HepG2 (cell line): ENCODE results near the gene TGM2. TPM values are rescaled to one million over a fixed set of nuclear protein-coding genes. Genes with fewer than 3 reads are reported as not detected.
A peak's percentile ranks its signal among the peaks of the same experiment; 100 is the strongest.

Experiments
- BCL6 ChIP-seq: IDR thresholded peaks from 2 replicates; pipeline ENCODE4 v1.6.1; 2016; ENCODE audit warnings: missing genetic modification reagents, missing compliant biosample characterization
- FOXK1 ChIP-seq: sonication (generic); formaldehyde crosslinking; IDR thresholded peaks from 2 replicates; pipeline ENCODE4 v1.4.0; 2020; ENCODE audit warnings: low read depth, missing genetic modification reagents, borderline replicate concordance
- RARA ChIP-seq: IDR thresholded peaks from 2 replicates; pipeline ENCODE4 v1.6.1; 2016; ENCODE audit warnings: missing genetic modification reagents, missing compliant biosample characterization
- SAP130 ChIP-seq: IDR thresholded peaks from 2 replicates; pipeline ENCODE4 v1.6.1; 2016; ENCODE audit warnings: low read depth
- SATB2 ChIP-seq: sonication (generic); formaldehyde crosslinking; IDR thresholded peaks from 2 replicates; pipeline ENCODE4 v1.5.0; 2020; ENCODE audit warnings: missing genetic modification reagents
- SMC3 ChIP-seq: IDR thresholded peaks from 2 replicates; pipeline ENCODE4 v1.6.1; 2011; ENCODE audit warnings: low read length, improper control_type of control experiment
- SOX5 ChIP-seq: IDR thresholded peaks from 2 replicates; pipeline ENCODE4 v1.6.1; 2016; ENCODE audit warnings: borderline replicate concordance
- SRF ChIP-seq: IDR thresholded peaks from 2 replicates; pipeline ENCODE4 v1.6.1; 2011; ENCODE audit warnings: mild to moderate bottlenecking, low read depth, low read length, moderate library complexity
- TEAD3 ChIP-seq: optimal IDR thresholded peaks from 2 replicates; pipeline ENCODE3; 2016; ENCODE audit warnings: borderline replicate concordance
- U2AF1 ChIP-seq: fragments of 200-400 bp; formaldehyde crosslinking; optimal IDR thresholded peaks from 2 replicates; pipeline ENCODE3; 2017; ENCODE audit warnings: mild to moderate bottlenecking, low read depth, low read length
- ZNF12 ChIP-seq: sonication (generic); formaldehyde crosslinking; IDR thresholded peaks from 2 replicates; pipeline ENCODE4 v1.5.0; 2020; ENCODE audit warnings: missing genetic modification reagents
- ZNF44 ChIP-seq: sonication (generic); formaldehyde crosslinking; IDR thresholded peaks from 2 replicates; pipeline ENCODE4 v1.5.1; 2020; ENCODE audit warnings: mild to moderate bottlenecking, missing genetic modification reagents
- ZNF709 ChIP-seq: sonication (generic); formaldehyde crosslinking; IDR thresholded peaks from 2 replicates; pipeline ENCODE4 v1.5.0; 2020; ENCODE audit warnings: mild to moderate bottlenecking, missing genetic modification reagents
- polyA plus RNA-seq, 8 experiments: library from polyadenylated mRNA; depleted of rRNA in 3 of 8; stranded (reverse) in 7 of 8; unstranded in 1 of 8; fragments of >200 nt; fragmentation: Illumina TruSeq in 4 of 8; extraction: Trizol in 4 of 8; gene quantifications; 2 replicates each; pipeline versions ENCODE4 v1.2.1 to v1.2.3, GENCODE V29; 2011 to 2016; ENCODE audit warnings: low read depth in 4 of 8, missing spikeins in 1 of 8, mixed read lengths in 1 of 8; ENCODE audit not compliant: insufficient read depth in 1 of 8
- total RNA-seq, 5 experiments: library from RNA; depleted of rRNA; stranded (reverse); fragments of >200 nt; fragmentation: Illumina TruSeq; extraction: Trizol; gene quantifications; 2 replicates each; pipeline ENCODE4 v1.2.3, GENCODE V29; 2016; ENCODE audit warnings: low read depth in 1 of 5
- TF ChIP-seq, protein P1 (sequence below): IDR thresholded peaks from 2 replicates; pipeline ENCODE4 v1.6.1; 2016; ENCODE audit warnings: low read depth, missing genetic modification reagents, missing compliant biosample characterization
- TF ChIP-seq, protein P2 (sequence below): IDR thresholded peaks from 2 replicates; pipeline ENCODE4 v1.4.0; 2020; ENCODE audit warnings: mild to moderate bottlenecking, missing genetic modification reagents
- TF ChIP-seq, protein P3 (sequence below): sonication (generic); formaldehyde crosslinking; IDR thresholded peaks from 2 replicates; pipeline ENCODE4 v1.5.1; 2020; ENCODE audit warnings: missing genetic modification reagents, mild to moderate bottlenecking, borderline replicate concordance
- TF ChIP-seq, protein P4 (sequence below): sonication (generic); formaldehyde crosslinking; IDR thresholded peaks from 2 replicates; pipeline ENCODE4 v1.9.0; 2021; ENCODE audit warnings: missing genetic modification reagents, mild to moderate bottlenecking, borderline replicate concordance

The TGM2 gene
- total and polyA plus RNA-seq, 2 of the 13 experiments (the other 11 are each of a cell fraction or from before 2014, with no cell fraction given): 4.2 to 46.4 TPM

DNA sequence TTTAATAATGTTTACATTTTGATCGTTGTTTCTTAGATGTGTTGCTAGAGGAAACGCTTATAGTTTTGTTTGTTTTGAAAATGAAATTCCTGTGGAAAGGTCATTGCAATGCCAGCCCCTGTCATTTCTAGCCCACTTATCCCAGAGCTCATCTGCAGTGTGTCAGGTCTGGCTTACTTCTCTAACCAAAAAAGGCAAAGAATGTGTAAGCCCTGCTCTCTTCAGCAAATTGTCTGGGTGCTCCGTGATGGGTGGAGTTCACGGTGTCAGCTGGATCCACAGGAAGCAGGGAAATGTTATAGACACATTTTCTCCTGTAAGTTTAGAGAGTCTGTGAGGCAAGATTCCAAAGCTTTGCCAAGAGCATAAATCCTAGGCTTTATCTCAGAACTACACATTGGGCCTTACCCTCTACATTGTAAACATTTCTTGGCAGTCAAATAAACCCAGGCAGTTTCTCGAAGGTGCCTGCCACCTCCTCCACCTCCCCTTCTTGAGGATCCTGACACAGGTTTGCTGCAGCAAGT is 80.6 kb downstream of the TGM2 start (continued):
- TF ChIP-seq, protein P1, sequence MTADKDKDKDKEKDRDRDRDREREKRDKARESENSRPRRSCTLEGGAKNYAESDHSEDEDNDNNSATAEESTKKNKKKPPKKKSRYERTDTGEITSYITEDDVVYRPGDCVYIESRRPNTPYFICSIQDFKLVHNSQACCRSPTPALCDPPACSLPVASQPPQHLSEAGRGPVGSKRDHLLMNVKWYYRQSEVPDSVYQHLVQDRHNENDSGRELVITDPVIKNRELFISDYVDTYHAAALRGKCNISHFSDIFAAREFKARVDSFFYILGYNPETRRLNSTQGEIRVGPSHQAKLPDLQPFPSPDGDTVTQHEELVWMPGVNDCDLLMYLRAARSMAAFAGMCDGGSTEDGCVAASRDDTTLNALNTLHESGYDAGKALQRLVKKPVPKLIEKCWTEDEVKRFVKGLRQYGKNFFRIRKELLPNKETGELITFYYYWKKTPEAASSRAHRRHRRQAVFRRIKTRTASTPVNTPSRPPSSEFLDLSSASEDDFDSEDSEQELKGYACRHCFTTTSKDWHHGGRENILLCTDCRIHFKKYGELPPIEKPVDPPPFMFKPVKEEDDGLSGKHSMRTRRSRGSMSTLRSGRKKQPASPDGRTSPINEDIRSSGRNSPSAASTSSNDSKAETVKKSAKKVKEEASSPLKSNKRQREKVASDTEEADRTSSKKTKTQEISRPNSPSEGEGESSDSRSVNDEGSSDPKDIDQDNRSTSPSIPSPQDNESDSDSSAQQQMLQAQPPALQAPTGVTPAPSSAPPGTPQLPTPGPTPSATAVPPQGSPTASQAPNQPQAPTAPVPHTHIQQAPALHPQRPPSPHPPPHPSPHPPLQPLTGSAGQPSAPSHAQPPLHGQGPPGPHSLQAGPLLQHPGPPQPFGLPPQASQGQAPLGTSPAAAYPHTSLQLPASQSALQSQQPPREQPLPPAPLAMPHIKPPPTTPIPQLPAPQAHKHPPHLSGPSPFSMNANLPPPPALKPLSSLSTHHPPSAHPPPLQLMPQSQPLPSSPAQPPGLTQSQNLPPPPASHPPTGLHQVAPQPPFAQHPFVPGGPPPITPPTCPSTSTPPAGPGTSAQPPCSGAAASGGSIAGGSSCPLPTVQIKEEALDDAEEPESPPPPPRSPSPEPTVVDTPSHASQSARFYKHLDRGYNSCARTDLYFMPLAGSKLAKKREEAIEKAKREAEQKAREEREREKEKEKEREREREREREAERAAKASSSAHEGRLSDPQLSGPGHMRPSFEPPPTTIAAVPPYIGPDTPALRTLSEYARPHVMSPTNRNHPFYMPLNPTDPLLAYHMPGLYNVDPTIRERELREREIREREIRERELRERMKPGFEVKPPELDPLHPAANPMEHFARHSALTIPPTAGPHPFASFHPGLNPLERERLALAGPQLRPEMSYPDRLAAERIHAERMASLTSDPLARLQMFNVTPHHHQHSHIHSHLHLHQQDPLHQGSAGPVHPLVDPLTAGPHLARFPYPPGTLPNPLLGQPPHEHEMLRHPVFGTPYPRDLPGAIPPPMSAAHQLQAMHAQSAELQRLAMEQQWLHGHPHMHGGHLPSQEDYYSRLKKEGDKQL (CRISPR knock-in tag): no peak
- TF ChIP-seq, protein P2, sequence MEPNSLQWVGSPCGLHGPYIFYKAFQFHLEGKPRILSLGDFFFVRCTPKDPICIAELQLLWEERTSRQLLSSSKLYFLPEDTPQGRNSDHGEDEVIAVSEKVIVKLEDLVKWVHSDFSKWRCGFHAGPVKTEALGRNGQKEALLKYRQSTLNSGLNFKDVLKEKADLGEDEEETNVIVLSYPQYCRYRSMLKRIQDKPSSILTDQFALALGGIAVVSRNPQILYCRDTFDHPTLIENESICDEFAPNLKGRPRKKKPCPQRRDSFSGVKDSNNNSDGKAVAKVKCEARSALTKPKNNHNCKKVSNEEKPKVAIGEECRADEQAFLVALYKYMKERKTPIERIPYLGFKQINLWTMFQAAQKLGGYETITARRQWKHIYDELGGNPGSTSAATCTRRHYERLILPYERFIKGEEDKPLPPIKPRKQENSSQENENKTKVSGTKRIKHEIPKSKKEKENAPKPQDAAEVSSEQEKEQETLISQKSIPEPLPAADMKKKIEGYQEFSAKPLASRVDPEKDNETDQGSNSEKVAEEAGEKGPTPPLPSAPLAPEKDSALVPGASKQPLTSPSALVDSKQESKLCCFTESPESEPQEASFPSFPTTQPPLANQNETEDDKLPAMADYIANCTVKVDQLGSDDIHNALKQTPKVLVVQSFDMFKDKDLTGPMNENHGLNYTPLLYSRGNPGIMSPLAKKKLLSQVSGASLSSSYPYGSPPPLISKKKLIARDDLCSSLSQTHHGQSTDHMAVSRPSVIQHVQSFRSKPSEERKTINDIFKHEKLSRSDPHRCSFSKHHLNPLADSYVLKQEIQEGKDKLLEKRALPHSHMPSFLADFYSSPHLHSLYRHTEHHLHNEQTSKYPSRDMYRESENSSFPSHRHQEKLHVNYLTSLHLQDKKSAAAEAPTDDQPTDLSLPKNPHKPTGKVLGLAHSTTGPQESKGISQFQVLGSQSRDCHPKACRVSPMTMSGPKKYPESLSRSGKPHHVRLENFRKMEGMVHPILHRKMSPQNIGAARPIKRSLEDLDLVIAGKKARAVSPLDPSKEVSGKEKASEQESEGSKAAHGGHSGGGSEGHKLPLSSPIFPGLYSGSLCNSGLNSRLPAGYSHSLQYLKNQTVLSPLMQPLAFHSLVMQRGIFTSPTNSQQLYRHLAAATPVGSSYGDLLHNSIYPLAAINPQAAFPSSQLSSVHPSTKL (CRISPR knock-in tag): peak; percentile 11; the same call in 1 of the 2 replicates
- no peak for TF ChIP-seq ZNF12
- TF ChIP-seq, protein P3, sequence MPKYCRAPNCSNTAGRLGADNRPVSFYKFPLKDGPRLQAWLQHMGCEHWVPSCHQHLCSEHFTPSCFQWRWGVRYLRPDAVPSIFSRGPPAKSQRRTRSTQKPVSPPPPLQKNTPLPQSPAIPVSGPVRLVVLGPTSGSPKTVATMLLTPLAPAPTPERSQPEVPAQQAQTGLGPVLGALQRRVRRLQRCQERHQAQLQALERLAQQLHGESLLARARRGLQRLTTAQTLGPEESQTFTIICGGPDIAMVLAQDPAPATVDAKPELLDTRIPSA (CRISPR knock-in tag): no peak
- TF ChIP-seq, protein P4, sequence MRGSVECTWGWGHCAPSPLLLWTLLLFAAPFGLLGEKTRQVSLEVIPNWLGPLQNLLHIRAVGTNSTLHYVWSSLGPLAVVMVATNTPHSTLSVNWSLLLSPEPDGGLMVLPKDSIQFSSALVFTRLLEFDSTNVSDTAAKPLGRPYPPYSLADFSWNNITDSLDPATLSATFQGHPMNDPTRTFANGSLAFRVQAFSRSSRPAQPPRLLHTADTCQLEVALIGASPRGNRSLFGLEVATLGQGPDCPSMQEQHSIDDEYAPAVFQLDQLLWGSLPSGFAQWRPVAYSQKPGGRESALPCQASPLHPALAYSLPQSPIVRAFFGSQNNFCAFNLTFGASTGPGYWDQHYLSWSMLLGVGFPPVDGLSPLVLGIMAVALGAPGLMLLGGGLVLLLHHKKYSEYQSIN (CRISPR knock-in tag): no peak
- no peak for TF ChIP-seq SATB2 (CRISPR knock-in tag)
- peak; percentile 46 for TF ChIP-seq RARA (CRISPR knock-in tag)
- no peak for TF ChIP-seq ZNF709
- peak; percentile 34 for TF ChIP-seq TEAD3 (CRISPR knock-in tag)
- no peak for TF ChIP-seq FOXK1 (CRISPR knock-in tag)
- TF ChIP-seq ZNF44 (CRISPR knock-in tag): 0 out of 2 replicates have a peak, but pooled peaks have one; percentile 5
- TF ChIP-seq SRF: peak; percentile 50; the same call in 1 of the 2 replicates
- TF ChIP-seq SAP130 (CRISPR knock-in tag): 0 out of 2 replicates have a peak, but pooled peaks have one; percentile 11
- TF ChIP-seq SMC3: no peak
- peak; percentile 22; the same call in 1 of the 2 replicates for TF ChIP-seq SOX5 (CRISPR knock-in tag)
- TF ChIP-seq U2AF1: no peak
- 0 out of 2 replicates have a peak, but pooled peaks have one; percentile 16 for TF ChIP-seq BCL6 (CRISPR knock-in tag)
